BE2C (cell line): Measurements from ENCODE around the gene MAP1LC3B2.
A peak's percentile ranks its signal among the peaks of the same experiment; 100 is the strongest.

ENCODE experiments used
- DNase-seq: peaks from one replicate; pipeline ENCODE4 v3.0.0-alpha.2; 2020
- H3K27me3 ChIP-seq: fragments of 250-450 bp; sonication (Bioruptor Pico); 2 replicates; pipeline ENCODE4 v1.5.1; 2020; ENCODE audit warnings: mild to moderate bottlenecking
- H3K36me3 ChIP-seq: fragments of 250-450 bp; sonication (Bioruptor Pico); 2 replicates; pipeline ENCODE4 v1.5.1; 2020; ENCODE audit warnings: mild to moderate bottlenecking
- H3K4me1 ChIP-seq: fragments of 250-450 bp; sonication (Bioruptor Pico); 2 replicates; pipeline ENCODE4 v1.5.1; 2020
- H3K4me3 ChIP-seq: 2 replicates; pipeline ENCODE4 v1.5.1; 2011; ENCODE audit warnings: low read depth, low read length
- H3K9me3 ChIP-seq: fragments of 250-450 bp; sonication (Bioruptor Pico); 2 replicates; pipeline ENCODE4 v1.5.1; 2020
- CTCF ChIP-seq: IDR thresholded peaks from 2 replicates; pipeline ENCODE4 v1.5.1; 2012; ENCODE audit warnings: mild to moderate bottlenecking, low read depth, low read length

The MAP1LC3B2 gene

GRCh38 chr12:116534311-116535121 is 24.7 kb upstream of the MAP1LC3B2 start:
- H3K4me3 ChIP-seq = peak overlapping the region; percentile 70
- TF ChIP-seq CTCF = no peak
- peak; percentile 55 for DNase-seq
- H3K27me3 ChIP-seq = no peaks in the 10 kb centered on the region
- H3K9me3 ChIP-seq = no peaks in the 10 kb centered on the region
- H3K36me3 ChIP-seq = no peaks in the 10 kb centered on the region
- H3K4me1 ChIP-seq = peaks cover 10% of the 10 kb centered on the region

- no peaks in the 10 kb centered on the region for H3K36me3 ChIP-seq
- no peak for DNase-seq
- H3K9me3 ChIP-seq = no peaks in the 10 kb centered on the region
- H3K4me3 ChIP-seq = no peak overlapping the region
- no peaks in the 10 kb centered on the region for H3K27me3 ChIP-seq
- H3K4me1 ChIP-seq = peaks cover 13% of the 10 kb centered on the region
- no peak for TF ChIP-seq CTCF
Observed at GRCh38 chr12:116535241-116535640, 23.9 kb upstream of the MAP1LC3B2 start.

GRCh38 chr12:116537101-116537904 is 21.9 kb upstream of the MAP1LC3B2 start:
- H3K4me1 ChIP-seq = peaks cover 17% of the 10 kb centered on the region
- no peak for DNase-seq
- no peak for TF ChIP-seq CTCF
- no peaks in the 10 kb centered on the region for H3K27me3 ChIP-seq
- H3K4me3 ChIP-seq = no peak overlapping the region
- H3K9me3 ChIP-seq = no peaks in the 10 kb centered on the region
- H3K36me3 ChIP-seq = no peaks in the 10 kb centered on the region

GRCh38 chr12:116538076-116538591 is 21.0 kb upstream of the MAP1LC3B2 start:
- TF ChIP-seq CTCF = no peak
- Histone ChIP-seq H3K36me3 (no peaks in the 10 kb centered on the region), H3K4me1 (peaks cover 19% of the 10 kb centered on the region), H3K9me3 (no peaks in the 10 kb centered on the region), H3K27me3 (no peaks in the 10 kb centered on the region), H3K4me3 (no peak overlapping the region)
- no peak for DNase-seq

- Histone ChIP-seq H3K9me3 (no peaks in the 10 kb centered on the region), H3K36me3 (no peaks in the 10 kb centered on the region), H3K27me3 (no peaks in the 10 kb centered on the region), H3K4me1 (peaks cover 19% of the 10 kb centered on the region), H3K4me3 (no peak overlapping the region)
- no peak for DNase-seq
- no peak for TF ChIP-seq CTCF
Observed at GRCh38 chr12:116538682-116539305, 20.4 kb upstream of the MAP1LC3B2 start.
